Right lobe of liver (tissue), 4 donors: ENCODE results near the gene LRRC53.

Experiments
- POLR2A ChIP-seq: fragments of 450-650 bp; IDR thresholded peaks from one replicate; pipeline ENCODE4 v1.6.1; 2017; ENCODE audit warnings: antibody characterized with exemption, mild to moderate bottlenecking
- TF ChIP-seq, protein P1 (sequence below), 4 donors: fragments of 200-600 bp in 3 of 4; fragments of 450-650 bp in 1 of 4; IDR thresholded peaks; one replicate each; pipeline versions ENCODE4 v1.5.1 to v1.8.0; 2016 to 2022; ENCODE audit warnings: antibody characterized with exemption in 4 of 4, mild to moderate bottlenecking in 2 of 4
- donor health status: DM: no; HTN: no; CAD: no.
- donor health status: DM: no; HTN: no; CAD: no.
- donor health status: DM: no; HTN: yes; CAD: no.

DNA sequence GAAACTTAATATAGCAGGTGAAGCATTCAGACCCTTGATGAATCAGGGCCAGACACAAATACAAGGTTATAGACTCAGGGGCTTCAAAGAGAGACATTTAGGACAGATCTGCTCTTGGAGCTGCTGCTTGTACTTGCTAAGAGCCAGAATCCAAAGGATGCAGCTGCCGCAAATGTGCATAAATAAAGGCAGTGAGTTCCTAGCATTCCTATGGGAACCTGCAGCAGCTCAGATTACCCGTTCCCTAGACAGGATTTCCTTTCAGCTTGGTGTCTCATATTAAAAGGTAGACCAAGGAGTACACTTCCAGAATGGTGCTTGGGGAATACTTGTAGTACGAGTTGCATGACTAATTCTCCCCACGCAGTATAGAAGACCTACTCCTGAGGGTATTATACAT, 9.7 kb upstream of the LRRC53 start:
- TF ChIP-seq, protein P1, sequence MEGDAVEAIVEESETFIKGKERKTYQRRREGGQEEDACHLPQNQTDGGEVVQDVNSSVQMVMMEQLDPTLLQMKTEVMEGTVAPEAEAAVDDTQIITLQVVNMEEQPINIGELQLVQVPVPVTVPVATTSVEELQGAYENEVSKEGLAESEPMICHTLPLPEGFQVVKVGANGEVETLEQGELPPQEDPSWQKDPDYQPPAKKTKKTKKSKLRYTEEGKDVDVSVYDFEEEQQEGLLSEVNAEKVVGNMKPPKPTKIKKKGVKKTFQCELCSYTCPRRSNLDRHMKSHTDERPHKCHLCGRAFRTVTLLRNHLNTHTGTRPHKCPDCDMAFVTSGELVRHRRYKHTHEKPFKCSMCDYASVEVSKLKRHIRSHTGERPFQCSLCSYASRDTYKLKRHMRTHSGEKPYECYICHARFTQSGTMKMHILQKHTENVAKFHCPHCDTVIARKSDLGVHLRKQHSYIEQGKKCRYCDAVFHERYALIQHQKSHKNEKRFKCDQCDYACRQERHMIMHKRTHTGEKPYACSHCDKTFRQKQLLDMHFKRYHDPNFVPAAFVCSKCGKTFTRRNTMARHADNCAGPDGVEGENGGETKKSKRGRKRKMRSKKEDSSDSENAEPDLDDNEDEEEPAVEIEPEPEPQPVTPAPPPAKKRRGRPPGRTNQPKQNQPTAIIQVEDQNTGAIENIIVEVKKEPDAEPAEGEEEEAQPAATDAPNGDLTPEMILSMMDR (IDR thresholded peaks at IDR 0.05) = no peak
- no peak for TF ChIP-seq POLR2A
